HG02642 (cell line): ENCODE results near the gene TXN.

Experiments used
- ATAC-seq: cut with Tn5 transposase; IDR thresholded peaks from one replicate; pipeline ENCODE4 v1.9.1; 2021; ENCODE audit warnings: mild to moderate bottlenecking; ENCODE audit not compliant: unreplicated experiment, poor library complexity

The TXN gene

GRCh38 chr9:110256380-110257096 lies at the start of gene TXN:
Gene TXN (minus strand): TSS chr9:110256507. CDS start chr9:110256435, 72 bp downstream.
- ATAC-seq = peak; percentile 77

GRCh38 chr9:110303133-110303532 lies 46.8 kb upstream of the TXN start:
- ATAC-seq = no peak

GRCh38 chr9:110298043-110298605 lies 41.8 kb upstream of the TXN start:
- ATAC-seq = no peak

GRCh38 chr9:110293248-110293647 lies 36.9 kb upstream of the TXN start:
- ATAC-seq = no peak

- ATAC-seq = no peak
Measured at GRCh38 chr9:110291921-110292557, 35.7 kb upstream of the TXN start.

GRCh38 chr9:110290001-110290400 lies 33.7 kb upstream of the TXN start:
- no peak for ATAC-seq

GRCh38 chr9:110288503-110288902 lies 32.2 kb upstream of the TXN start:
- no peak for ATAC-seq

- no peak for ATAC-seq
Measured at GRCh38 chr9:110287289-110287680, 31.0 kb upstream of the TXN start.

- no peak for ATAC-seq
Measured at GRCh38 chr9:110284211-110284844, 28.0 kb upstream of the TXN start.

GRCh38 chr9:110283751-110284150 lies 27.4 kb upstream of the TXN start:
- ATAC-seq = no peak

- no peak for ATAC-seq
Measured at GRCh38 chr9:110282739-110283081, 26.4 kb upstream of the TXN start.

- no peak for ATAC-seq
Measured at GRCh38 chr9:110282018-110282738, 25.9 kb upstream of the TXN start.

- ATAC-seq = no peak
Measured at GRCh38 chr9:110278080-110278707, 21.9 kb upstream of the TXN start.

GRCh38 chr9:110276781-110277180 lies 20.5 kb upstream of the TXN start:
- ATAC-seq = no peak

- no peak for ATAC-seq
Measured at GRCh38 chr9:110270211-110270995, 14.1 kb upstream of the TXN start.

GRCh38 chr9:110266795-110267194 lies 10.5 kb upstream of the TXN start:
- no peak for ATAC-seq

GRCh38 chr9:110261632-110262031 lies 5.3 kb upstream of the TXN start:
- no peak for ATAC-seq

- no peak for ATAC-seq
Measured at GRCh38 chr9:110260911-110261310, 4.6 kb upstream of the TXN start.

- no peak for ATAC-seq
Measured at GRCh38 chr9:110259566-110259965, 3.3 kb upstream of the TXN start.

- ATAC-seq = no peak
Measured at GRCh38 chr9:110258690-110259091, 2.4 kb upstream of the TXN start.
